Measurements from ENCODE around the gene FKBP14. TPM values are rescaled to one million over a fixed set of nuclear protein-coding genes. Genes with fewer than 3 reads are reported as not detected.

The FKBP14 gene
- total and polyA plus RNA-seq, 2 donors: 2.6 to 4.5 TPM

- Histone ChIP-seq H3K36me3 (ENCODE audit: control insufficient read depth in 2 of 2, insufficient read depth in 2 of 2, low read length in 1 of 2) (peaks cover 0 to under 1% of the 10 kb centered on the region in 2 donors), H3K4me3 (ENCODE audit: low read length in 2 of 2) (no peak overlapping the region), H3K27me3 (ENCODE audit: control insufficient read depth in 2 of 2, insufficient read depth in 1 of 2, low read length in 1 of 2) (no peaks in the 10 kb centered on the region), H3K4me1 (ENCODE audit: control insufficient read depth in 2 of 2, insufficient read depth in 2 of 2, low read length in 2 of 2) (no peaks in the 10 kb centered on the region), H3K9me3 (ENCODE audit: control insufficient read depth in 2 of 2, insufficient read depth in 1 of 2, low read length in 1 of 2) (no peaks in the 10 kb centered on the region), H3K27ac (ENCODE audit: low read depth in 1 of 2, low read length in 1 of 2) (no peak overlapping the region)
- no peak for DNase-seq (ENCODE audit: low read depth in 6 of 9, low spot score in 9 of 9)
Observed at GRCh38 chr7:30040938-30041337, 14.4 kb upstream of the FKBP14 start.

GRCh38 chr7:30038196-30038980, 11.9 kb upstream of the FKBP14 start:
- Histone ChIP-seq H3K36me3 (ENCODE audit: control insufficient read depth in 2 of 2, insufficient read depth in 2 of 2, low read length in 1 of 2) (no peaks in the 10 kb centered on the region), H3K4me1 (ENCODE audit: control insufficient read depth in 2 of 2, insufficient read depth in 2 of 2, low read length in 2 of 2) (no peaks in the 10 kb centered on the region), H3K4me3 (ENCODE audit: low read length in 2 of 2) (no peak overlapping the region), H3K27ac (ENCODE audit: low read depth in 1 of 2, low read length in 1 of 2) (no peak overlapping the region), H3K9me3 (ENCODE audit: control insufficient read depth in 2 of 2, insufficient read depth in 1 of 2, low read length in 1 of 2) (no peaks in the 10 kb centered on the region), H3K27me3 (ENCODE audit: control insufficient read depth in 2 of 2, insufficient read depth in 1 of 2, low read length in 1 of 2) (no peaks in the 10 kb centered on the region)
- no peak for DNase-seq (ENCODE audit: low read depth in 6 of 9, low spot score in 9 of 9)
- 99% methylated on average over 3 of the region's 3 CpGs for WGBS

GRCh38 chr7:30036220-30036619, 9.7 kb upstream of the FKBP14 start:
- 97% methylated on average over 2 of the region's 2 CpGs for WGBS
- Histone ChIP-seq H3K27me3 (ENCODE audit: control insufficient read depth in 2 of 2, insufficient read depth in 1 of 2, low read length in 1 of 2) (no peaks in the 10 kb centered on the region), H3K27ac (ENCODE audit: low read depth in 1 of 2, low read length in 1 of 2) (no peak overlapping the region), H3K4me3 (ENCODE audit: low read length in 2 of 2) (no peak overlapping the region), H3K36me3 (ENCODE audit: control insufficient read depth in 2 of 2, insufficient read depth in 2 of 2, low read length in 1 of 2) (no peaks in the 10 kb centered on the region), H3K9me3 (ENCODE audit: control insufficient read depth in 2 of 2, insufficient read depth in 1 of 2, low read length in 1 of 2) (no peaks in the 10 kb centered on the region), H3K4me1 (ENCODE audit: control insufficient read depth in 2 of 2, insufficient read depth in 2 of 2, low read length in 2 of 2) (no peaks in the 10 kb centered on the region)
- DNase-seq (ENCODE audit: low read depth in 6 of 9, low spot score in 9 of 9): no peak

- peaks cover 3 to 4% of the 10 kb centered on the region in 2 donors for H3K4me1 ChIP-seq (ENCODE audit: control insufficient read depth in 2 of 2, insufficient read depth in 2 of 2, low read length in 2 of 2)
- no peak overlapping the region for H3K4me3 ChIP-seq (ENCODE audit: low read length in 2 of 2)
- no peaks in the 10 kb centered on the region for H3K9me3 ChIP-seq (ENCODE audit: control insufficient read depth in 2 of 2, insufficient read depth in 1 of 2, low read length in 1 of 2)
- H3K27ac ChIP-seq (ENCODE audit: low read depth in 1 of 2, low read length in 1 of 2): no peak overlapping the region
- H3K27me3 ChIP-seq (ENCODE audit: control insufficient read depth in 2 of 2, insufficient read depth in 1 of 2, low read length in 1 of 2): no peaks in the 10 kb centered on the region
- no peaks in the 10 kb centered on the region for H3K36me3 ChIP-seq (ENCODE audit: control insufficient read depth in 2 of 2, insufficient read depth in 2 of 2, low read length in 1 of 2)
- DNase-seq (ENCODE audit: low read depth in 6 of 9, low spot score in 9 of 9): no peak
- 95% methylated on average over 3 of the region's 3 CpGs for WGBS
Observed at GRCh38 chr7:30034501-30034900, 8.0 kb upstream of the FKBP14 start.

GRCh38 chr7:30032310-30033125, 6.0 kb upstream of the FKBP14 start:
- H3K27ac ChIP-seq (ENCODE audit: low read depth in 1 of 2, low read length in 1 of 2): no peak overlapping the region
- H3K4me1 ChIP-seq (ENCODE audit: control insufficient read depth in 2 of 2, insufficient read depth in 2 of 2, low read length in 2 of 2): peaks cover 4 to 7% of the 10 kb centered on the region in 2 donors
- no peaks in the 10 kb centered on the region for H3K27me3 ChIP-seq (ENCODE audit: control insufficient read depth in 2 of 2, insufficient read depth in 1 of 2, low read length in 1 of 2)
- no peak overlapping the region for H3K4me3 ChIP-seq (ENCODE audit: low read length in 2 of 2)
- 80% methylated on average over 4 of the region's 4 CpGs for WGBS
- H3K36me3 ChIP-seq (ENCODE audit: control insufficient read depth in 2 of 2, insufficient read depth in 2 of 2, low read length in 1 of 2): no peaks in the 10 kb centered on the region
- H3K9me3 ChIP-seq (ENCODE audit: control insufficient read depth in 2 of 2, insufficient read depth in 1 of 2, low read length in 1 of 2): no peaks in the 10 kb centered on the region
- DNase-seq (ENCODE audit: low read depth in 6 of 9, low spot score in 9 of 9): no peak

- Histone ChIP-seq H3K27ac (ENCODE audit: low read depth in 1 of 2, low read length in 1 of 2) (no peak overlapping the region), H3K4me1 (ENCODE audit: control insufficient read depth in 2 of 2, insufficient read depth in 2 of 2, low read length in 2 of 2) (peaks cover 11 to 15% of the 10 kb centered on the region in 2 donors)
Observed at GRCh38 chr7:30029696-30030095, 3.2 kb upstream of the FKBP14 start.

GRCh38 chr7:30028749-30029635, 2.5 kb upstream of the FKBP14 start:
- Histone ChIP-seq H3K4me1 (ENCODE audit: control insufficient read depth in 2 of 2, insufficient read depth in 2 of 2, low read length in 2 of 2) (peaks cover 11 to 15% of the 10 kb centered on the region in 2 donors), H3K4me3 (ENCODE audit: low read length in 2 of 2) (peak overlapping the region; percentile 56 to 83), H3K9me3 (ENCODE audit: control insufficient read depth in 2 of 2, insufficient read depth in 1 of 2, low read length in 1 of 2) (no peaks in the 10 kb centered on the region), H3K27me3 (ENCODE audit: control insufficient read depth in 2 of 2, insufficient read depth in 1 of 2, low read length in 1 of 2) (no peaks in the 10 kb centered on the region), H3K27ac (ENCODE audit: low read depth in 1 of 2, low read length in 1 of 2) (peak overlapping the region; percentile 45 to 79), H3K36me3 (ENCODE audit: control insufficient read depth in 2 of 2, insufficient read depth in 2 of 2, low read length in 1 of 2) (no peaks in the 10 kb centered on the region)
- under 1% methylated on average over 42 of the region's 42 CpGs for WGBS
- DNase-seq (ENCODE audit: low read depth in 6 of 9, low spot score in 9 of 9): peak in 6 of 9 donors; percentile 33 to 72 (median 36)

More at GRCh38 chr7:30029696-30030095, 3.2 kb upstream of the FKBP14 start:
- Histone ChIP-seq H3K27me3 (ENCODE audit: control insufficient read depth in 2 of 2, insufficient read depth in 1 of 2, low read length in 1 of 2) (no peaks in the 10 kb centered on the region), H3K4me3 (ENCODE audit: low read length in 2 of 2) (peak overlapping the region; percentile 56 to 83), H3K9me3 (ENCODE audit: control insufficient read depth in 2 of 2, insufficient read depth in 1 of 2, low read length in 1 of 2) (no peaks in the 10 kb centered on the region), H3K36me3 (ENCODE audit: control insufficient read depth in 2 of 2, insufficient read depth in 2 of 2, low read length in 1 of 2) (no peaks in the 10 kb centered on the region)
- WGBS: 53% methylated on average over 6 of the region's 6 CpGs
- DNase-seq (ENCODE audit: low read depth in 6 of 9, low spot score in 9 of 9): peak in 3 of 9 donors; percentile 7 to 32 (median 15)

GRCh38 chr7:30028216-30028748, 1.8 kb upstream of the FKBP14 start, which contains the start of gene PLEKHA8:
TSS of gene PLEKHA8 (plus strand) at chr7:30028412. CDS start at chr7:30028763, 351 bp downstream.
- Histone ChIP-seq H3K4me3 (ENCODE audit: low read length in 2 of 2) (peak within 1 kb of the TSS; percentile 56 to 83), H3K27me3 (ENCODE audit: control insufficient read depth in 2 of 2, insufficient read depth in 1 of 2, low read length in 1 of 2) (no peaks in the 10 kb centered on the region), H3K4me1 (ENCODE audit: control insufficient read depth in 2 of 2, insufficient read depth in 2 of 2, low read length in 2 of 2) (peaks cover 11 to 15% of the 10 kb centered on the region in 2 donors), H3K27ac (ENCODE audit: low read depth in 1 of 2, low read length in 1 of 2) (peak within 1 kb of the TSS; percentile 74 to 79), H3K9me3 (ENCODE audit: control insufficient read depth in 2 of 2, insufficient read depth in 1 of 2, low read length in 1 of 2) (no peaks in the 10 kb centered on the region), H3K36me3 (ENCODE audit: control insufficient read depth in 2 of 2, insufficient read depth in 2 of 2, low read length in 1 of 2) (no peaks in the 10 kb centered on the region)
- peak in 8 of 9 donors; percentile 75 to 95 (median 90) for DNase-seq (ENCODE audit: low read depth in 6 of 9, low spot score in 9 of 9)
- WGBS: under 1% methylated on average over 70 of the region's 70 CpGs

Measured in thymus (tissue), 11 donors.